Measurements from ENCODE around the gene SCG3. TPM values are rescaled to one million over a fixed set of nuclear protein-coding genes. Genes with fewer than 3 reads are reported as not detected.

The SCG3 gene
- total and polyA plus RNA-seq, 2 of the 13 experiments (the other 11 are each of a cell fraction or from before 2014, with no cell fraction given): not detected

DNA sequence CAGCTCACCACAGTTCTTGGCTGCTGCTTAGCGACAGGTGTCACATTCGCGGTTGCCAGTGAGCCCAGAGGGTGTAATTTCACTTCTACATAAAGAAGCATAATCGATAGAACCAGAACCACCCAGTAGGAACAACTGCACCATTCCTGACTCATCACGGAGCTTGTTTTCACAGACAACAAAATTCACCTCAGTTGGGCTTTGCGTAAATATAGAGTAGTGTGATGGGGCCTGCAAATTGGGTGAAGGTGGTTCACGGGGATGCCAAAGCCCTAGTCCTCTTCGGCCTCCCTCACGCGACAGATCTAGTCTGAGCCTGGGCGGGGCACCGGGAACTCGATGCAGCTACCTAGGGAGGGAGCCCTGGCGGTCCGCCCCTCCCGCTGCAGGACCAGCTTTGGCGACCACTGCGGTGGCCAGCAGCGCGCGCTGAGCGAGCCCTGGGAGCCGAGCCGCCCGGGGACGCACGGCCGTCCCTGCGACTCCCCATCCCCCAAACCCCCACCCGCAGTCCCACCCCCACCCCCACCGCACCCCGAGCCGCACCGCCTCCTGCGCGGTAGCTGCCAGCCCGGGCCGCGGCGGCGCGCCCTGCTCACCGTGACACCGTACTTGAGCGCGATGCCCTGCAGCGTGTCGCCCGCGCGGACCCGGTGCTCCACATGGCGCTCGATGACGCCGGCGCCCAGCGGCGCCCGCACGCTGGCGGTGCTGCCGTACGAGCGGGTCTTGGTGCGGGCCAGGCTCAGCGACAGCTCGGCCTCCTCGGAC lies 55.6 kb downstream of the SCG3 start (continued):
- TF ChIP-seq MAX (IDR thresholded peaks at IDR 0.05): peak; percentile 74
- no peak for TF ChIP-seq CBX1 (IDR thresholded peaks at IDR 0.05; ENCODE audit: low read depth)
- TF ChIP-seq ZNF766 (CRISPR knock-in tag; IDR thresholded peaks at IDR 0.05; ENCODE audit: borderline replicate concordance): no peak
- TF ChIP-seq ZNF20 (CRISPR knock-in tag; IDR thresholded peaks at IDR 0.05): no peak
- TF ChIP-seq ZBTB2 (CRISPR knock-in tag; IDR thresholded peaks at IDR 0.05; ENCODE audit: low read depth): peak; percentile 26; the same call in 1 of the 2 replicates

DNA sequence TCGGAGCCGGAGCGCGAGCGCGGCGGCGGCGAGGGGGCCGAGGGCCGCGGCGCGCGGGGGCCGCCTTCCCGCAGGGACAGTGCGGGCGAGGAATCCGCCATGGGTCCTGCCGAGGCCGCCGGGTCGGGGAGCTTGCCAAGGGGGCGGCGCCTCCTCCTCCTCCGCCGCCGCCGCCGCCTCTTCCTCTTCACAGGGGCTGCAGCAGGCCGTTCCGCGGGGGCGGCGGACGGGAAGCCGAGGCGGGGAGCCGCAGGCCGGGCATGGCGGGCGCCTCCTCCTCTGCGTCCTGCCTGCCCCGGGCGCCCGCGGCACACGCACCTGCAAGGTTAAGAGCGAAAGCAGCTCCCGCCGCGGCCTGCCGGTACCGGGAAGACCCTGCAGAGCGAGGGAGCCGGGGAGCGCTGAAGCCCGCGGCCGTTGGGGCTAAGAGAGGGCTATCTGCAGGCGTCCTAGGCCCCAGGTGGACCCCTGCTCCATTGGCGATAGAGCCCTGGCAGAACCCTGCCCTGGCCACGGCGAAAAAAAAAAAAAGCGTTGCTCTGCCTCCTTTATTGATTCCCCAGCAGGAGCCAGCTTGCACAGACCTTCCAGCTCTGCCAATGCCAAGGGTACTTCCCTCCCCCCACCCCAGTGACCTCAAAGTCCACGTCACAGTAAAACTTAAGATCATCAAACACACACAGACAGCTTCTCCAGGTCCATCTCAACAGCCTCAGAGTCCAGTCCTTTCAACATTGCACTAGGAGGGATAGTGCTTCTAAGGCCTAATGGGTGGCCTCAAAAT lies 56.4 kb downstream of the SCG3 start, which contains the start of gene LYSMD2:
TSS of gene LYSMD2 (minus strand) at position 134 of the 784 bp plus-strand sequence. CDS start at position 101, 33 bp downstream.
- 0% methylated on average over 7 of the region's 67 CpGs for WGBS (ENCODE audit: low lambda C conversion rate)
- H3K27ac ChIP-seq (ENCODE audit: extremely low read length, insufficient read depth, low read length): no peak within 1 kb of the TSS
- in situ Hi-C loops (cut with HindIII; ENCODE audit: extremely low pct_ligation_motif_present, low pct_unique_long_range_greater_than_20kb) (no loop called here), intact Hi-C loops (cut with micrococcal nuclease; ENCODE audit: unreplicated experiment) (no loop called here)
- peak within 1 kb of the TSS; percentile 34 to 70 (median 47) for H3K4me3 ChIP-seq (replicated peaks in 1 of 3; ENCODE audit: insufficient read depth in 1 of 3, low read depth in 2 of 3, low read length in 3 of 3)
- H4K20me1 ChIP-seq (ENCODE audit: insufficient read depth, low read length): no peaks in the 10 kb centered on the region
- DNase-seq (ENCODE audit: low spot score) (no peak), ATAC-seq (peak; percentile 75), FAIRE-seq (no peak)
- H3K9ac ChIP-seq (ENCODE audit: insufficient read depth, low read depth, low read length): no peak within 1 kb of the TSS
- H3K36me3 ChIP-seq (replicated peaks in 1 of 2; ENCODE audit: control insufficient read depth in 1 of 2, insufficient read depth in 2 of 2, low read length in 2 of 2): no peaks in the 10 kb centered on the region
- ChIA-PET CTCF (ENCODE audit: low intra/inter-chr PET ratio, low total read pairs) (no interaction called here), POLR2A (no interaction called here)
- H3K79me2 ChIP-seq (ENCODE audit: insufficient read depth, low read length): no peaks in the 10 kb centered on the region
- H3K27me3 ChIP-seq (ENCODE audit: control insufficient read depth in 1 of 2, insufficient read depth in 2 of 2, low read length in 2 of 2): peaks cover 0 to 39% of the 10 kb centered on the region in 2 experiments; a peak in 3 of 5 replicates
- no TSS peak for BruUV-seq (replicated peaks)
- no peaks in the 10 kb centered on the region for H3K9me3 ChIP-seq (ENCODE audit: low read length)
- H2AFZ ChIP-seq (ENCODE audit: low read length): no peak within 1 kb of the TSS
- H3K4me1 ChIP-seq (ENCODE audit: insufficient read depth, low read length): no peaks in the 10 kb centered on the region
- H3K4me2 ChIP-seq (ENCODE audit: low read depth, low read length): peak within 1 kb of the TSS; percentile 82
- TF ChIP-seq KDM5B (CRISPR knock-in tag; IDR thresholded peaks at IDR 0.05; ENCODE audit: borderline replicate concordance): peak; percentile 6; the same call in 1 of the 2 replicates
- TF ChIP-seq ZNF276 (CRISPR knock-in tag; IDR thresholded peaks at IDR 0.05; ENCODE audit: low read depth): 0 out of 2 replicates have a peak, but pooled peaks have one; percentile 24
- 0 out of 2 replicates have a peak, but pooled peaks have one; percentile 9 for TF ChIP-seq ZFX (CRISPR knock-in tag; IDR thresholded peaks at IDR 0.05; ENCODE audit: low read depth)
- TF ChIP-seq CREB1 (IDR thresholded peaks at IDR 0.05): 0 out of 2 replicates have a peak, but pooled peaks have one; percentile 20
- TF ChIP-seq CREB1 (CRISPR knock-in tag; IDR thresholded peaks at IDR 0.05): no peak
- TF ChIP-seq PAXIP1 (CRISPR knock-in tag; conservative IDR thresholded peaks at IDR 0.05): no peak
- TF ChIP-seq, protein P1, sequence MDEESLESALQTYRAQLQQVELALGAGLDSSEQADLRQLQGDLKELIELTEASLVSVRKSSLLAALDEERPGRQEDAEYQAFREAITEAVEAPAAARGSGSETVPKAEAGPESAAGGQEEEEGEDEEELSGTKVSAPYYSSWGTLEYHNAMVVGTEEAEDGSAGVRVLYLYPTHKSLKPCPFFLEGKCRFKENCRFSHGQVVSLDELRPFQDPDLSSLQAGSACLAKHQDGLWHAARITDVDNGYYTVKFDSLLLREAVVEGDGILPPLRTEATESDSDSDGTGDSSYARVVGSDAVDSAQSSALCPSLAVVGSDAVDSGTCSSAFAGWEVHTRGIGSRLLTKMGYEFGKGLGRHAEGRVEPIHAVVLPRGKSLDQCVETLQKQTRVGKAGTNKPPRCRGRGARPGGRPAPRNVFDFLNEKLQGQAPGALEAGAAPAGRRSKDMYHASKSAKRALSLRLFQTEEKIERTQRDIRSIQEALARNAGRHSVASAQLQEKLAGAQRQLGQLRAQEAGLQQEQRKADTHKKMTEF (CRISPR knock-in tag; IDR thresholded peaks at IDR 0.05): no peak
